IMR-90 (cell line): ENCODE results near the gene ARSB. TPM values are rescaled to one million over a fixed set of nuclear protein-coding genes. Genes with fewer than 3 reads are reported as not detected.

Experiments
- ATAC-seq: fragments of 200-7000 bp; cut with Tn5 transposase; 2 replicates; pipeline ENCODE4 v1.9.1; 2020; ENCODE audit warnings: low read depth, mild to moderate bottlenecking, moderate library complexity
- BruUV-seq: library from RNA; stranded (reverse); fragments of 400-500 nt; replicated peaks from 2 replicates; lab custom pipeline; 2021; lab: Mats Ljungman, UMichigan
- CTCF ChIA-PET: fragments of 300-600 bp; formaldehyde crosslinking; extraction: SDS; loops from one replicate; lab custom pipeline; 2021; ENCODE audit warnings: antibody characterized with exemption; lab: Yijun Ruan, JAX
- POLR2A ChIA-PET: fragments of 300-600 bp; sonication (Branson Sonifier 250); formaldehyde crosslinking; loops from one replicate; lab custom pipeline; 2022; ENCODE audit warnings: antibody characterized with exemption; ENCODE audit not compliant: unreplicated experiment; lab: Charles Lee
- DNase-seq: peaks from one replicate; pipeline ENCODE4 v3.0.0; 2013
- H2AFZ ChIP-seq: replicated peaks from 2 replicates; pipeline ENCODE3; 2013; ENCODE audit warnings: low read length, mild to moderate bottlenecking; ENCODE audit not compliant: poor library complexity
- H2AK5ac ChIP-seq: 2 replicates; pipeline ENCODE4 v1.6.1; 2013; ENCODE audit warnings: low read depth, low read length, inconsistent platforms
- H2AK9ac ChIP-seq: replicated peaks from 2 replicates; pipeline ENCODE3; 2013; ENCODE audit warnings: mild to moderate bottlenecking, low read depth, low read length, moderate library complexity; ENCODE audit not compliant: poor library complexity
- H2BK120ac ChIP-seq: 2 replicates; pipeline ENCODE4 v1.6.1; 2013; ENCODE audit warnings: low read depth, low read length, inconsistent platforms
- H2BK15ac ChIP-seq: 3 replicates; pipeline ENCODE4 v1.6.1; 2013; ENCODE audit warnings: low read depth, low read length, inconsistent platforms
- H2BK20ac ChIP-seq: 2 replicates; pipeline ENCODE4 v1.6.1; 2013; ENCODE audit warnings: low read depth, mild to moderate bottlenecking, inconsistent platforms, low read length, moderate library complexity
- H2BK5ac ChIP-seq: 2 replicates; pipeline ENCODE4 v1.6.1; 2013; ENCODE audit warnings: mild to moderate bottlenecking, low read depth, low read length, inconsistent platforms; ENCODE audit not compliant: poor library complexity, severe bottlenecking
- H3K14ac ChIP-seq: replicated peaks from 2 replicates; pipeline ENCODE4 v1.6.1; 2013; ENCODE audit warnings: low read depth, low read length, inconsistent platforms
- H3K18ac ChIP-seq: 2 replicates; pipeline ENCODE4 v1.6.1; 2013; ENCODE audit warnings: low read depth, low read length, control low read depth
- H3K23ac ChIP-seq: 2 replicates; pipeline ENCODE4 v1.6.1; 2013; ENCODE audit warnings: low read depth, low read length, inconsistent platforms
- H3K27ac ChIP-seq: 2 replicates; pipeline ENCODE4 v1.5.1; 2013; ENCODE audit warnings: mild to moderate bottlenecking, control low read depth, low read length; ENCODE audit not compliant: insufficient read depth
- H3K27me3 ChIP-seq: 2 replicates; pipeline ENCODE4 v1.6.1; 2013; ENCODE audit warnings: low read length; ENCODE audit not compliant: control insufficient read depth, insufficient read depth
- H3K36me3 ChIP-seq: 2 replicates; pipeline ENCODE4 v1.6.1; 2013; ENCODE audit warnings: low read length, mixed read lengths; ENCODE audit not compliant: control insufficient read depth, insufficient read depth
- H3K4ac ChIP-seq: 2 replicates; pipeline ENCODE4 v1.6.1; 2013; ENCODE audit warnings: low read depth, low read length, inconsistent platforms
- H3K4me1 ChIP-seq: 2 replicates; pipeline ENCODE4 v1.6.1; 2013; ENCODE audit warnings: low read length, mixed read lengths; ENCODE audit not compliant: control insufficient read depth, insufficient read depth
- H3K4me2 ChIP-seq: 2 replicates; pipeline ENCODE4 v1.6.1; 2013; ENCODE audit warnings: low read depth, mild to moderate bottlenecking, control low read depth, low read length, moderate library complexity
- H3K4me3 ChIP-seq: 2 replicates; pipeline ENCODE4 v1.5.1; 2013; ENCODE audit warnings: low read depth, mild to moderate bottlenecking, control low read depth, low read length, moderate library complexity; ENCODE audit not compliant: insufficient read depth
- H3K56ac ChIP-seq: 2 replicates; pipeline ENCODE4 v1.6.1; 2013; ENCODE audit warnings: low read length, inconsistent platforms; ENCODE audit not compliant: insufficient read depth; ENCODE audit errors: extremely low read depth
- H3K79me1 ChIP-seq, 2 experiments: 2 replicates each; pipeline ENCODE4 v1.6.1; 2013; ENCODE audit warnings: low read length in 2 of 2, inconsistent platforms in 1 of 2, low read depth in 1 of 2
- H3K9ac ChIP-seq: 2 replicates; pipeline ENCODE4 v1.6.1; 2013; ENCODE audit warnings: low read depth, low read length, control low read depth
- H3K9me1 ChIP-seq: 2 replicates; pipeline ENCODE4 v1.6.1; 2013; ENCODE audit warnings: low read length, inconsistent platforms; ENCODE audit not compliant: insufficient read depth
- H3K9me3 ChIP-seq: 2 replicates; pipeline ENCODE4 v1.6.1; 2013; ENCODE audit warnings: low read length; ENCODE audit not compliant: control insufficient read depth, insufficient read depth
- H4K20me1 ChIP-seq: 2 replicates; pipeline ENCODE4 v1.6.1; 2013; ENCODE audit warnings: low read length, inconsistent platforms; ENCODE audit not compliant: insufficient read depth
- H4K5ac ChIP-seq: 2 replicates; pipeline ENCODE4 v1.6.1; 2013; ENCODE audit warnings: mild to moderate bottlenecking, low read depth, low read length, control low read depth
- H4K8ac ChIP-seq, 2 experiments: 2 replicates each; pipeline ENCODE4 v1.6.1; 2013; ENCODE audit warnings: low read depth in 2 of 2, low read length in 2 of 2, control low read depth in 1 of 2, inconsistent platforms in 1 of 2
- H4K91ac ChIP-seq: 2 replicates; pipeline ENCODE4 v1.6.1; 2013; ENCODE audit warnings: low read depth, low read length, inconsistent platforms; ENCODE audit not compliant: insufficient read depth
- BHLHE40 ChIP-seq: fragments of 150-350 bp; IDR thresholded peaks from 2 replicates; pipeline ENCODE4 v1.6.1; 2016; ENCODE audit warnings: mild to moderate bottlenecking, low read depth, low read length
- CTCF ChIP-seq: conservative IDR thresholded peaks from 2 replicates; pipeline ENCODE4 v1.5.1; 2012; ENCODE audit warnings: mild to moderate bottlenecking, low read depth, low read length, improper control_type of control experiment
- ELK1 ChIP-seq: fragments of 150-350 bp; IDR thresholded peaks from 2 replicates; pipeline ENCODE4 v1.6.1; 2016; ENCODE audit warnings: low read depth, mild to moderate bottlenecking, low read length, moderate library complexity, borderline replicate concordance
- FOS ChIP-seq: fragments of 150-350 bp; IDR thresholded peaks from 2 replicates; pipeline ENCODE4 v1.6.1; 2016; ENCODE audit warnings: low read depth, low read length
- MAFK ChIP-seq: IDR thresholded peaks from 2 replicates; pipeline ENCODE4 v1.6.1; 2012; ENCODE audit warnings: low read depth, low read length, improper control_type of control experiment
- MAZ ChIP-seq: IDR thresholded peaks from 2 replicates; pipeline ENCODE4 v1.6.1; 2012; ENCODE audit warnings: low read depth, mild to moderate bottlenecking, low read length, improper control_type of control experiment, moderate library complexity, borderline replicate concordance
- MXI1 ChIP-seq: IDR thresholded peaks from 2 replicates; pipeline ENCODE4 v1.6.1; 2012; ENCODE audit warnings: low read depth, mild to moderate bottlenecking, low read length, moderate library complexity, borderline replicate concordance
- RAD21 ChIP-seq: IDR thresholded peaks from 2 replicates; pipeline ENCODE4 v1.6.1; 2012; ENCODE audit warnings: low read length, improper control_type of control experiment
- SMC3 ChIP-seq: fragments of 150-350 bp; IDR thresholded peaks from 2 replicates; pipeline ENCODE4 v1.6.1; 2016; ENCODE audit warnings: low read depth, mild to moderate bottlenecking, antibody characterized with exemption, low read length, moderate library complexity
- USF2 ChIP-seq: fragments of 150-350 bp; IDR thresholded peaks from 2 replicates; pipeline ENCODE4 v1.6.1; 2017; ENCODE audit warnings: mild to moderate bottlenecking, antibody characterized with exemption, low read length, low read depth
- WGBS, 2 experiments: methylation state at CpG; one replicate each; pipeline versions ENCODE4 v1.1.5 to v1.1.7; 2013; ENCODE audit warnings: missing lambda C conversion rate in 2 of 2; ENCODE audit not compliant: insufficient read length in 1 of 2; ENCODE audit errors: extremely low coverage in 2 of 2; 5-methylcytosine and 5-hydroxymethylcytosine counted together
- dilution Hi-C: fragments of 300-500 bp; cut with HindIII; formaldehyde crosslinking; loops from one replicate; pipeline ENCODE4 v1.14.3; 2018; ENCODE audit warnings: low sequenced_read_pairs; ENCODE audit not compliant: unreplicated experiment
- in situ Hi-C: fragments of 300-500 bp; cut with MboI; formaldehyde crosslinking; loops from 3 replicates; pipeline ENCODE4 v1.14.3; 2019; ENCODE audit warnings: low sequenced_read_pairs, inconsistent platforms, mixed read lengths
- intact Hi-C: fragments of 100-400 bp; cut with micrococcal nuclease; formaldehyde crosslinking; loops from 2 replicates; pipeline ENCODE4 v1.10.0; 2022
- polyA plus RNA-seq, 3 experiments: library from polyadenylated mRNA; depleted of rRNA; stranded (reverse); fragments of >200 nt; gene quantifications; 2 replicates each; pipeline ENCODE4 v1.2.3, GENCODE V29; 2012; ENCODE audit warnings: low replicate concordance in 1 of 3
- total RNA-seq: library from RNA; depleted of rRNA; stranded (reverse); fragments of >200 nt; gene quantifications from 2 replicates; pipeline ENCODE4 v1.2.3, GENCODE V29; 2012

The ARSB gene
- total and polyA plus RNA-seq, 2 of the 4 experiments (the other 2 are of a cell fraction): 16.0 to 16.3 TPM

GRCh38 chr5:78734950-78735349, 250.2 kb downstream of the ARSB start:
- DNase-seq: no peak
- peaks cover 1% of the 10 kb centered on the region; the same call in 1 of the 2 replicates for H3K9me3 ChIP-seq
- H3K4ac ChIP-seq: no peak overlapping the region
- no peak overlapping the region for H2AK5ac ChIP-seq
- H2BK15ac ChIP-seq: no peak overlapping the region
- no peak for ATAC-seq
- H3K14ac ChIP-seq: no peak overlapping the region
- POLR2A ChIA-PET: no interaction called here
- 0 out of 2 replicates have a peak, but pooled peaks cover under 1% of the 10 kb centered on the region for H3K27me3 ChIP-seq
- no peak overlapping the region for H4K8ac ChIP-seq
- no peak overlapping the region for H4K91ac ChIP-seq
- no peak overlapping the region for H3K23ac ChIP-seq
- H3K18ac ChIP-seq: no peak overlapping the region
- H3K9ac ChIP-seq: no peak overlapping the region
- H3K9me1 ChIP-seq: no peaks in the 10 kb centered on the region
- CTCF ChIA-PET: no interaction called here
- no peak overlapping the region for H4K5ac ChIP-seq
- H4K20me1 ChIP-seq: no peaks in the 10 kb centered on the region
- no peaks in the 10 kb centered on the region for H3K36me3 ChIP-seq
- H3K4me1 ChIP-seq: no peaks in the 10 kb centered on the region
- no peak overlapping the region for H2AFZ ChIP-seq
- intact Hi-C loops (no loop called here), dilution Hi-C loops (no loop called here), in situ Hi-C loops (no loop called here)
- H2AK9ac ChIP-seq: no peak overlapping the region
- TF ChIP-seq BHLHE40 (no peak), FOS (no peak), USF2 (no peak), MXI1 (no peak), SMC3 (no peak), ELK1 (no peak), MAZ (no peak), MAFK (no peak), RAD21 (no peak), CTCF (no peak)
- H2BK120ac ChIP-seq: no peak overlapping the region
- H3K27ac ChIP-seq: no peak overlapping the region
- BruUV-seq: no TSS peak
- no peak overlapping the region for H2BK20ac ChIP-seq
- no peak overlapping the region for H3K56ac ChIP-seq
- WGBS, 2 experiments: no CpG with 5 or more reads among the region's 2 CpGs
- H3K4me3 ChIP-seq: no peak overlapping the region
- no peaks in the 10 kb centered on the region for H3K79me1 ChIP-seq
- no peak overlapping the region for H3K4me2 ChIP-seq
- no peak overlapping the region for H2BK5ac ChIP-seq
